Muscle layer of colon (tissue), 2 donors: ENCODE results near the gene AAK1.

Experiments
- H3K27ac ChIP-seq: one replicate; pipeline ENCODE4 v1.7.0; 2013; ENCODE audit warnings: low read depth, mild to moderate bottlenecking, low read length, moderate library complexity
- H3K27me3 ChIP-seq, 2 donors: one replicate each; pipeline ENCODE4 v1.7.0; 2013; ENCODE audit warnings: low read length in 2 of 2, mild to moderate bottlenecking in 2 of 2; ENCODE audit not compliant: insufficient read depth in 2 of 2, control insufficient read depth in 1 of 2
- H3K36me3 ChIP-seq: one replicate; pipeline ENCODE4 v1.7.0; 2013; ENCODE audit warnings: mild to moderate bottlenecking, low read length; ENCODE audit not compliant: insufficient read depth
- H3K4me1 ChIP-seq: one replicate; pipeline ENCODE4 v1.7.0; 2013; ENCODE audit warnings: mild to moderate bottlenecking, low read length; ENCODE audit not compliant: insufficient read depth
- H3K4me3 ChIP-seq, 2 donors: one replicate each; pipeline ENCODE4 v1.7.0; 2013; ENCODE audit warnings: low read length in 2 of 2, low read depth in 1 of 2, mild to moderate bottlenecking in 1 of 2, moderate library complexity in 1 of 2
- H3K9ac ChIP-seq: one replicate; pipeline ENCODE4 v1.7.0; 2013; ENCODE audit warnings: low read length
- H3K9me3 ChIP-seq: one replicate; pipeline ENCODE4 v1.7.0; 2013; ENCODE audit warnings: mild to moderate bottlenecking, low read length
- donor health status: abdominal sarcoma.
- donor health status: Adenocarcinoma of cecum.

AAK1 gene

GRCh38 chr2:69549421-69549820, 94.1 kb downstream of the AAK1 start:
- Histone ChIP-seq H3K9me3 (no peaks in the 10 kb centered on the region), H3K27ac (no peak overlapping the region), H3K27me3 (no peaks in the 10 kb centered on the region), H3K36me3 (no peaks in the 10 kb centered on the region), H3K4me1 (no peaks in the 10 kb centered on the region), H3K4me3 (no peak overlapping the region), H3K9ac (no peak overlapping the region)

DNA sequence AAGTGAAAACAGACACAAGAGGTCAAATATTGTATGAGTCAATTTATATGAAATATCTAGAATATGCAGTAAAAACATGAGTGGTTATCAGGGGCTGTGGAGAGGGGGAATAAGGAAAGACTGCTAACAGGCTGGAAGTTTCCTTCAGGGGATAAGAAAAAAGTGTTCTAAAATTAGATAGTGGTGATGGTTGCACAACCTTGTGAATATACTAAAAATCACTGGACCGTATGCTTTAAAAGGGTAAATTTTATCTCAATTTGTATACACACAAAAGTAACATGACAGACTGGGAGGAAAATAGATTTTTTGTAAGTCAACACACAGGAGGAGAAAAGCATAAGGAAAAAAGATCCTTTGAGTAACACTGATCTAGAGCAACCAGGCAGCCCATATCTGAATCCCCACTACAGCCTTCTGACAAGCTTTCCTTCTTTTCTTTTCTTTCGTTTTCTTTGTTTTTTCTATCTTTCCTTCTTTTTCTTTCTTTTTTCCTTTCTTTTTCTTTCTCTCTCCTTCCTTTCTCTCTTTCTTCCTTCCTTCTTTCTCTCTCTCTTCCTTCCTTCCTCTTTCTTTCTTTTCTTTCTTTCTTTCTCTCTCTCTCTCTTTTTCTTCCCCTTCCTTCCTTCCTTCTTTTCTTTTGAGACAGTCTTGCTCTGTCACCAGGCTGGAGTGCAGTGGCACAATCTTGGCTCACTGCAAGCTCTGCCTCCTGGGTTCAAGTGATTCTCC, 95.4 kb downstream of the AAK1 start:
- Histone ChIP-seq H3K4me1 (no peaks in the 10 kb centered on the region), H3K27me3 (no peaks in the 10 kb centered on the region), H3K9ac (no peak overlapping the region), H3K27ac (no peak overlapping the region), H3K36me3 (no peaks in the 10 kb centered on the region), H3K9me3 (no peaks in the 10 kb centered on the region), H3K4me3 (no peak overlapping the region)

DNA sequence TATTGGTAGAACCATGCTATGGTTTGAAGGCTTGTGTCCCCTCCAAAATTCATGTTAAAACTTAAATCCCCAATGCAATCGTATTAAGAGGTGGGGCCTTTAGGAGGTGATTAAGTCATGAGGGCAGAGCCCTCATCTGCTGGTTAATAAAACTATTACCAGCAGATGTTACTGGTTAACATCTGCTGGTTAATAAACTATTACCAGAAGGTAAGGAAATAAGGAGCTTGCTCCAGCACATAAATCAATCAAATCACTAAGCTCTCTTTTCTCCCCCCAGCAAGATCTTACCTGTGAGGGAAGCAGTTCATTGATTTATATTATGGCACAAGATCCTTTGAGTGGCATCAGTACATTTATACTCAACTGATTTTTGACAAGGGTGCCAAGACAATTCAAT, 96.9 kb downstream of the AAK1 start:
- Histone ChIP-seq H3K36me3 (peaks cover 14% of the 10 kb centered on the region), H3K9me3 (no peaks in the 10 kb centered on the region), H3K27ac (no peak overlapping the region), H3K9ac (no peak overlapping the region), H3K27me3 (no peaks in the 10 kb centered on the region), H3K4me3 (no peak overlapping the region), H3K4me1 (no peaks in the 10 kb centered on the region)

GRCh38 chr2:69545477-69545932, 98.0 kb downstream of the AAK1 start:
- no peak overlapping the region for H3K4me3 ChIP-seq
- H3K27ac ChIP-seq: no peak overlapping the region
- no peak overlapping the region for H3K9ac ChIP-seq
- no peaks in the 10 kb centered on the region for H3K9me3 ChIP-seq
- H3K4me1 ChIP-seq: no peaks in the 10 kb centered on the region
- no peaks in the 10 kb centered on the region for H3K27me3 ChIP-seq
- peaks cover 15% of the 10 kb centered on the region for H3K36me3 ChIP-seq

DNA sequence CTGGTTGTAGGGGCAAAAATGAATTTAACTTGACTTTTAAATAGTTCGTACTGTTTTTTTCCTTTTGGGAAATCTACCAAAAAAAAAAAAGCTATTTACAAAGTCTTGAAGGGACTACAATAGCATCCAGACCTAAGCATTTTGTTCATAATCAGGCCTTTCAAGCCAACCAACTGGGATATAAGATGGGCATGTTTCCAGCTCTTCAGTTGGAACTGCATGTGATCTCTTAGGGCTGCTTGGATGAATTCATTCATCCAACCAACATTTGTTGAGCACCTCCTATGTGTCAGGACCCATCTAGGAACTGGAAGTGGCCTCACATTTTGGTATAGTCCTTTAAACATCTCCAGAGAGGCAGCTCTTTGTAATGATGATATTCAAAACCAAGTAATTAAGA, 98.6 kb downstream of the AAK1 start:
- no peaks in the 10 kb centered on the region for H3K4me1 ChIP-seq
- H3K27ac ChIP-seq: no peak overlapping the region
- no peak overlapping the region for H3K4me3 ChIP-seq
- H3K9ac ChIP-seq: no peak overlapping the region
- peaks cover 15% of the 10 kb centered on the region for H3K36me3 ChIP-seq
- no peaks in the 10 kb centered on the region for H3K27me3 ChIP-seq
- no peaks in the 10 kb centered on the region for H3K9me3 ChIP-seq

- H3K9ac ChIP-seq: no peak overlapping the region
- no peak overlapping the region for H3K4me3 ChIP-seq
- H3K9me3 ChIP-seq: no peaks in the 10 kb centered on the region
- peaks cover 37% of the 10 kb centered on the region for H3K36me3 ChIP-seq
- H3K27ac ChIP-seq: no peak overlapping the region
- no peaks in the 10 kb centered on the region for H3K27me3 ChIP-seq
- H3K4me1 ChIP-seq: no peaks in the 10 kb centered on the region
These were observed 104.0 kb downstream of the AAK1 start for GRCh38 chr2:69539549-69539908.

DNA sequence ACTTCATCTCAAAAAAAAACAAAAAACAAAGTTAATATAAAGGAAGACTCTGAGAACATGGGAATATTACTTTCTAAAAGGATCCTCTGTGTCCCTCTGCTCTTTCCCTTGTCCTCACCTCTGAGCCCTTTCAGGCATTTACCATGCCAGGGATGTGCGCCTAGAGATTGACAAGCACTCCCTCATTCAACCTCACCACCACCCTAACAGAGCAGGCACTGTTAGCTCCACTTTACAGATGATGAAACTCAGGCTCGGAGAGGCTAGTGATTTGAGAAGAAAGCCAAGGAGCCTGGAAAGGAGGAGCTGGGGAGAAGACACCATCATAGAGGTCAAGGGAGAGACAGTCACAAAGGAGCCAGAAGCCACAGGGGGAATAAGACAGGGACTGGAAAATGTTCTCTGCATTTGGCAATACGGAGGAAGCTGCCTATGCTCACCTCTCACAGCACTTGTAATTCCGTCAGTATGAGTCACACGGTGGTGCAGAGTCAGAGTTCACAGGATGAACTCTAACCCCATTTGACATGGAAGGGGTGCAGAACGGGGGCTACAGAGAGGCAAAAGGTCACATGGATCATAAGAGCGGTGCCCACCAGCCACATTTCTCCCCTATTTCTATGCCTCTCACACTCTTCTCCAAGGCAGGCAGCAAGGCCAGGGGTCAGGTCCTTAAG, 104.5 kb downstream of the AAK1 start:
- no peak overlapping the region for H3K9ac ChIP-seq
- H3K27ac ChIP-seq: no peak overlapping the region
- H3K27me3 ChIP-seq: no peaks in the 10 kb centered on the region
- peaks cover 40% of the 10 kb centered on the region for H3K36me3 ChIP-seq
- no peak overlapping the region for H3K4me3 ChIP-seq
- H3K9me3 ChIP-seq: no peaks in the 10 kb centered on the region
- H3K4me1 ChIP-seq: no peaks in the 10 kb centered on the region

GRCh38 chr2:69538249-69538648, 105.3 kb downstream of the AAK1 start:
- no peaks in the 10 kb centered on the region for H3K9me3 ChIP-seq

DNA sequence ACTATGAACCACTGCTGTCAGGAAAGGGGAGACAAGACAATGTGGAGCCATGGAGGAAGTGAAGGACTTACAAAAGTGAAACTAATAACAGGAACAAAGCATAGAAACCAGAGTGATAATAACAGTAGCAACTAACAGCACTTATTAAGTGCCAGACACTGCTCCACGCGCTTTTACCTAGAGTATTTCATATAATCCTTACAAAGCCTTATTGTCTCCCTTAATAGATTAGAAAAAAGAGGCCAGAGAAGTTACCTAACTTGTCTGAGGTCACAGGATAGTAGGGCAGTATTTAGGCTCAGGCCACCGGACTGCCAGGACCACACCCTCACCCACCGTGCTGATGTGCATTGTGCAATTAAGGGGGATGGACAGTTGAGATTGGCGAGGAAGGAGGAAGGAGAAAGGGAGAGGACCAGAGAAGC, 107.7 kb downstream of the AAK1 start:
- peaks cover 40% of the 10 kb centered on the region for H3K36me3 ChIP-seq

More at GRCh38 chr2:69538249-69538648, 105.3 kb downstream of the AAK1 start:
- Histone ChIP-seq H3K9ac (no peak overlapping the region), H3K36me3 (peaks cover 44% of the 10 kb centered on the region), H3K27me3 (no peaks in the 10 kb centered on the region), H3K27ac (no peak overlapping the region), H3K4me1 (no peaks in the 10 kb centered on the region), H3K4me3 (no peak overlapping the region)

DNA sequence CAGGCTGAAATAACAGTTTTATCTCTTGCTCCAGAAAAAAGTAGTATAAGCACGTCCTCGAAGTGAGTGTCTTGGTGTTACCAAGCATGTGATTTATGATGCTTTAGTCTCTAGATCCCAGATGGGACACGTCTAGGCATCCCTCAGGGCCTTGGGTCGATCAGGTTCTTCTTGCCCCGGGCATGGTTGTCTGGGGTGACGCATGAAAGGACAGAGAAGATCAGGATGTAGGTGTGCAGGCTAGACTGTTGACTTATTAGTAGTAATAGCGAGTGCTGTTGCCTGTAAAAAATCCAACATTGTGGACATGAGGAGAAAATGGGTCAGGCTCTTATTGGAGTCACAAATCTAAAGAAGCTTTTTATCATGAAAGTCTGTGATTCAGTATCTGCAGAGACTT, 112.4 kb downstream of the AAK1 start:
- no peak overlapping the region for H3K9ac ChIP-seq
- no peak overlapping the region for H3K27ac ChIP-seq
- peaks cover 50% of the 10 kb centered on the region for H3K36me3 ChIP-seq
- no peaks in the 10 kb centered on the region for H3K4me1 ChIP-seq
- H3K27me3 ChIP-seq: no peaks in the 10 kb centered on the region
- H3K4me3 ChIP-seq: no peak overlapping the region
- H3K9me3 ChIP-seq: no peaks in the 10 kb centered on the region

More for the DNA sequence above, 107.7 kb downstream of the AAK1 start:
- Histone ChIP-seq H3K27ac (no peak overlapping the region), H3K9ac (no peak overlapping the region), H3K4me3 (no peak overlapping the region), H3K9me3 (no peaks in the 10 kb centered on the region), H3K27me3 (no peaks in the 10 kb centered on the region), H3K4me1 (no peaks in the 10 kb centered on the region)

GRCh38 chr2:69529480-69529879, 114.1 kb downstream of the AAK1 start:
- Histone ChIP-seq H3K9me3 (no peaks in the 10 kb centered on the region), H3K4me1 (no peaks in the 10 kb centered on the region), H3K4me3 (no peak overlapping the region), H3K36me3 (peaks cover 53% of the 10 kb centered on the region), H3K27me3 (no peaks in the 10 kb centered on the region), H3K9ac (no peak overlapping the region), H3K27ac (no peak overlapping the region)

DNA sequence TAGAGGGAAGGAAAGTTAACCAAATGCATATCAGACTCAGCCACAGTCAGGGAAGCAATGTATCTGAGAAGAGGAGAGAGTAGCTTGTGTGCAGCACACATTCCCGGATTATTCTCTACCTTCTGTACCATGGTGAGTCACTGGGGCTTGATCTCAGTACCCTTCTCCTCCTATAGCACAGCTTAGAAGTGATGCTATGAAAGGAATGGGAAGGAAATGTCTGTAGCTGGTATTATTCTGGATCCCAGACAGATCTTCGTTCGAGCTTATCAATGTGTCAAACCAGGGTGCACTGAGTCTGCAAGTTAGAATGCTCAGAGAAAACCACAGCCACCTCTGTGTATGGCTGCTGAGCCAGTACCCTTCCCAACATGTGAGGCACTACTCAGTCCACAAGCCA, 118.3 kb downstream of the AAK1 start:
- peaks cover 44% of the 10 kb centered on the region for H3K36me3 ChIP-seq
- H3K4me1 ChIP-seq: no peaks in the 10 kb centered on the region
- H3K27ac ChIP-seq: no peak overlapping the region

More for the DNA sequence above, 118.3 kb downstream of the AAK1 start:
- Histone ChIP-seq H3K4me3 (no peak overlapping the region), H3K27me3 (no peaks in the 10 kb centered on the region), H3K9me3 (no peaks in the 10 kb centered on the region), H3K9ac (no peak overlapping the region)
